GM18858 (cell line): Measurements from ENCODE around the gene ADAMTS3.
"Not testable (repeated sequence)": the region's sequence is repeated elsewhere in the genome, so short reads cannot be mapped to it uniquely, and the experiment has no call there.

Experiments
- ATAC-seq: cut with Tn5 transposase; IDR thresholded peaks from one replicate; pipeline ENCODE4 v1.9.1; 2021; ENCODE audit not compliant: unreplicated experiment

Gene ADAMTS3

DNA sequence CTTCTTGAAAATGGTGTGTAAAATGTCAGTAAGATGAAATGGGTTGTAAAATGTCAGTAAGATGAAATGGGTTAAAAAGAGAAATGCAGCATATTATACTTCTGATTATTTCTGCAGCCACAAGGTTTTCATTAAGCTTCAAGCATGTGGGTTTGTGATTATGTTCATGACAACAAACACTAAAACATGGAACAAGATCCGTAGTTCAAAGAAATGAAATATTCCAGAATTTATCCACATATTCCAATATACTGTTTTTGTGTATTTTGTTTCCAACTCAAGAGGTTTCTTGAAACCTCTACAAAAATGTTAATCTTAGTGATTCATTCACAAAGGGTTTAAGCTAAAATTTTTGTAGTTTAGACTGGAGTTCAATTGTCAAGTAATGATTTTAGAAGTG is 84.0 kb downstream of the ADAMTS3 start:
- ATAC-seq: no peak

DNA sequence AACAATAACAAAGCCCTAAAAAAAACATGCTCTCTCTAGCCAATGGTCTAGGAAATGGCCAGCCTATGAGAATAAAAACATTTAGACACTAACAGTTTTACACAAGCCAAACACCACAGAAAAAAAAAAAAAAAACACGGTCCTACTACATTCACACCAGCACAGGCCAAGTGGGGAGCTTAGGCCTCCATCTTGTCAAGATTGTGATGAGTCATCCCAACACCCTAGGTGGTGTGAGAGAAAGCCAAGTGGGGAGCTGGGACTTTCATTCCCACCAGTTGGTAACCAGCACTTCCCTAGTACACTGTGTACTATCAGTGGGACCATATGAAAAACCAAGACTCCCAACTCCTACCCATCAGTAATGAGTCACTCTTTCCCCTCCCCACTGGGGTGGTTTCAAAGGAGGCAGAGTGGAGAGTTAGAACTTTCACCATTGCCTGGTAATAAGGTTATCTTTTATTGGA is 95.6 kb downstream of the ADAMTS3 start:
- ATAC-seq: no peak

DNA sequence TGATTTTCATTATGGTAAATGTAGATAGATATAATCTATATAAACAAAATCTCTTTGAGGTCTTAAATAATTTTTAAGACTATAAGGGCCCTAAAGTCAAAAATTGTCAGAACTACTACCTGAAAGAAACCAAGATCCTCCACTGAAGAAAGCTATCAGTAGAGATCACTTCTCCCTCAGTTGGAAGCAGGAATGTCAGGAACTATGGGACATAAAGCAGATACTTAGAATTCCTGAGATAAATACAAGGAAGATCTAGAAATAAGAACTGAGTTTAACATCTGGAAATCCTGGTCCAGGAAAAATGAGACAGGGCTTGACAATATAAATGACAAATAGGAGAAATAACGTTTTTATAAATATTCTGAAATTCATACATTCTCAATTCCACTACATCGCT is 97.2 kb downstream of the ADAMTS3 start:
- ATAC-seq: no peak

DNA sequence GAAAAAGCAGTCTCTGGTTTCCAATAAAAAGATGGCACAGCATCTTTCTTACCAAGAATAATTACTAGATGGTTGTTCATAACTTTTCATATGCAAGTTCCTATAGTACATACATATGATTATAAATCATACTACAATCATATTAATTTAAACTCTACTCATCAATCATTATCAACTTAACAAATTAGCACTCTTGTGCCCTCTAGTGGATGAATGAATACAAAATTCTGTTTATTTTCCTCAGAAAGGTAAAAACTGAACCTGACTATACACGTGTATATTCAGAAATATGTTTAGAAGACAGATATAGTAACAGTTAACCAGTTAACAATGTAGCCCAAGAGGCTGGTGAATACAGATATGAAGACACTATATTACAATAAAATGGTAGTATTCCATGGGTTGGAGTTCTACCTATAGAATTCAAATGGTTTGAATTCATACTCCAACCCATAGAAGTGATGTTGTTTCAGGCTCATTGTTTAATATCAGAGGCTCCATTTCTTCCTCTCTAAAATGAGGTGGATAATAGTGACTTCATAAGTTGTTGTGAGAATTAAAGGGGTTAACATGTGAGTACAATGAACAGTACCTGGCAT is 100.0 kb downstream of the ADAMTS3 start:
- ATAC-seq: no peak

DNA sequence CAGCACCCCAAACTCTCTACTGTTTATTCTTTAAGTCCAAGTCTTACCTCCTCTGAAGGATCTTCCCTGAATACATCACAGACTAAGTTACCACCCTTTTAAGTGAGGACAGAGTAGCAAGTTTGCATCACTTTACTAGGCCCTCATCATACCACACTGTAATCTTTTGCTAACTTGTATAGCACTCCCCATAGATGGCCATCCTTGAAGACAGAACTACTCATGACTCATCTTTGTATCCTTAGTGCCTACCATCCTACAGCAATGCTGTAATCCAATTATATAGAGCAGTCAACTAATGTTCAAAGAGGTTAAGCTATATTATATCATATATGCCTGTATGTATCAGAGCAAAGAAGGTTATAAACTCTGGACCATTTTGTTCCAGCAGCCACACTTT is 101.4 kb downstream of the ADAMTS3 start:
- ATAC-seq: no peak

DNA sequence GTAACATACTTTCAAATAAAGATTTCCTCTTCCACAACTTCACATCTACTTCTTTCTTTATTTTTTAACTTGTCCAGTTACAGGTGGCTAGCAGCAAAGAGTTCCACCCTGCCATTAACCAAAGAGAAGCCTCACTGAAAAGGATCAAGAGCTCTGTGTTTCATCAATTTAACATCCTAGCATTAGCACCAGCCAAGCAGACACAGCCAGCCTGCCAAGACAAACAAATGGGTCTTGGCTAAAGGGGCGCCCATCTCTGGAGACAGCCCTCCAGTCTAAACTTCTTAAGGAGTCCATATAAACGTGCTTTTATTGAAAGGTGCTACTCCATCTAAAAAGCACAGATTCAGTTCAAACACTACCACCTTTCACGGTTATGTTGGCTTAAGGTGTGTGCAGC is 105.3 kb downstream of the ADAMTS3 start:
- ATAC-seq: no peak

DNA sequence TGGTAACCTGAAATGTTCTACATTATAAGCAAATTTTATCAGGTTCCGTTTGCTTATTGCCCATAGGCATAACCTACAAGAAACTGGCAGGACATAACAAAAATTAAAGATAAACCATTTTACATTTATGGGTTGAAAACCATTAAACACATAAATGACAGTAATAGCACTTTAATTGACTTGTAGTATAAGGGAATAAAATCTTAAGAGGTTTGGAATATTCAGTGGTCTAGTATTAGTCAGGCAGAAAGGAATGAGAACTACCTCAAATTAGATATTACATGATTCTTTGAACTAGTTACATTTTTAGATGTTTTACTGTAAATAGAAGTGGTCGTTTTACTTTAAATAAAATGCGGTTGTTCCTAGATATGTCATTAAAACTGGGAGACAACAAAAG is 111.9 kb downstream of the ADAMTS3 start:
- no peak for ATAC-seq

DNA sequence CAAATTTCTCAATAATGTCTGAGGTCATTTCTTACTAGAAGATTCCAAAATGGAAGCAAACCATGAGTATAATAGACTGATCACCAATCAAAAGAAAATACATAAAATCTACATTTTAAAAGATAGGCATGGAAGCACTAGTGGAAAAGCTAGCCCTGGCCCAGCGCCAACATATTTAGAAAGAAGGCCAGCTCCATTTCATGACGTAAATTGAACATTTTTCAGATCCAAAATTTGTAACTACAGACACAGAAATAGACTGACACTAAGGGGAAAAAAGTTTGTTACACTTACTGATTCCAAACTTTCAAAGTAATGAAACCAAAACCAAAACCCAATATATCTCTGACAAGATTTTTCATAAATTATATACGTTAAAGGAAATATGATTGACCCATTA is 117.7 kb downstream of the ADAMTS3 start:
- ATAC-seq: no peak

DNA sequence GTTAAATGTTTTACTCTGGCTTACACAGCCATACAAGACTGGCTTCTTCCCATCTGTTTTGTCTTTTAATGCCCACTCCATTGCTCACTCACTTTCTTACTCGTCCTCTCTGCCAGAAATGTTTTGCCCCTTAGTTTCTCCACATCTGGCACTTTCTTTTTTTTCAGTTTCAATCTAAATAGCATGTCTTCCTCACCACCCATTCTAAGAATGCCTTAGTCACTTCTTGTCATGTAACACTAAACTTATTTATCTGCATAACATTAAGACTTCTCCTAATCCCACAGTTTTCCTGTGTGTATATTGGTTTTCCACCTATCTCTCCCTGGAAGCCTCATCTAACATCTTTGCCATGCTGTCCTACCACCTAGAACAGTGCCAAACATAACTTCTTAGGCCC is 119.3 kb downstream of the ADAMTS3 start:
- no peak for ATAC-seq

DNA sequence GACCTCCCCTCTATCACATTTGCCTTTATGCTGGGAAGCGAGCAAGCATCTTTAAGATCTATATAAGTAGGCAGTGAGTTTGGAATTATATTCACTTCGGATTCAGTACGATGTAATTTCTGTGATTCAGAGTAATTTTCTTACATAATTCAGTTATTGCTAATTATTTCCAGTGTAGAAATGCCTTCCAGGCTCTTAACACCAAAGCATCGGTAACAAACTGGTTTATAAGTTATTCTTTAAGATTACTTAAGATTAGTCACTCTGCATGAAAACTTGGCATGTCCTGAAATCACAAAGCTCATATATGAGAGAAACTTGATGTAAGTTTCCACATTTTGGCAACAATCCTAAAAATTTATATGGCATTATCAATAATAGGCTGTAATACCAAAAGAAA is 120.8 kb downstream of the ADAMTS3 start:
- no peak for ATAC-seq

DNA sequence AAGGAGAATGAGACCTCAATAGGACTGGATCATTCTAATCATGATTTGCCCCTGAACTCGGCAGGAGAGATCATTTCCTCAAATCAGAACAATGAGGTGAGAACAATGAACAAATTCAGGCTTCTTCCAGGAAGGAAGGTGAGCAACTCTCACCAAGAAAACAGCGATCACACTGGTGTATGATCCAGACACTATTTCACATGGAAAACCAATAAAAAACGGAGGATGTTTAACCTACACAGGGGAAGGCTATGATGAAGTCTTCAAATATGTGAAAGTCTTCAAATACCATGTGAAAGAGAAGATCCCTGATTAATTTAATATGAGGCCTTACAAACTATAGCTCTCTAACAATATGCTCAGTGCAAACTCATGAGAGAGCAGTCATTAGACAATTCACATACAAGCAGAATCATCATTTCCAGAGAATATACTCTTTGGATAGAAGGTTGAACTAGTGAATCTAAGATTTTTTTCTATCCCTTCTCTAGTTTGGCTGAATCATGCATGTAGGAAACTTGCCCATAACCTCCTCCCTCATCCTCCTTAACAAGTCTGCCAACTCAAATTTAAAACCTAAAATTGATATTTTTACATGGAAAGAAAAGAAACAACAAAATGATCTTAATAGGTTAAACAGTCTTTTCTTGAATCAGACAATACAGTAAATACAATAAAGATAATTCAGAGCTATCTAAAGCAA is 122.5 kb downstream of the ADAMTS3 start:
- ATAC-seq: no peak

DNA sequence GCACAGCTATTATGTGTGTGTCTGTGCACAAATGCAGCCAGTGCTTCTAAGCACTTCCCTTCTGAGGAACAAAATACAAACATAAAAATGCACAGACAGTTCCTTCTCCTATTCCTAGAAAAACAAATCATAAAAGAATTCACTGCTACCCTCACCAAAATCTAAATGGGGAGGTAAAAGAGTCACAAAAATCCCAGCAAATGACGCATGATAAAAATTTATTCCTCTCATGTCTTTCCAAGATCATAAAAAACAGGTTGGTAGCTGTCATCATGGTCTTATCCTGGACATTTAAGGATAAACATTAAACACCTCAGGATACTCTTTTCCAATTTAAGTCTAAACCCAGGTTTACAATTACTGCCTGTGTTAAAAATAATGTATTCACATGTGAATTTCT is 124.9 kb downstream of the ADAMTS3 start:
- no peak for ATAC-seq

DNA sequence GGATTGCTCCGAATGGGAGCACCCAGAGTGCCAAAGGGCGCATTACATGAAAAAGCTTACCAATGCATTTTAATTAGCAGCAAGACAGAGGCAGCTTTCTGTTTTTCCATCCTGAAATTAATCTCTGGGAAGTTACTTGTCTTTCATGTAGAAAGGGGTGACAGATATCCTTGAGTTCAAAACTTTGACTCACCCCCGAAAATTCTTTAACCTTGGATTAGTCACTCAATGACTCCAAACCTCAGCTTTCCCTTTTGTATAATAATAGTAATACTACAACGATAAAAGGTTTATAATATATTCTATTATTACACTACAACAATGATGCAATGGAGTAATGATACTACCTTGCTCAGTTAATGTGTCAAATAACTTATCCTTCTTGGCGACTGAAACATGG is 126.3 kb downstream of the ADAMTS3 start:
- ATAC-seq: no peak

DNA sequence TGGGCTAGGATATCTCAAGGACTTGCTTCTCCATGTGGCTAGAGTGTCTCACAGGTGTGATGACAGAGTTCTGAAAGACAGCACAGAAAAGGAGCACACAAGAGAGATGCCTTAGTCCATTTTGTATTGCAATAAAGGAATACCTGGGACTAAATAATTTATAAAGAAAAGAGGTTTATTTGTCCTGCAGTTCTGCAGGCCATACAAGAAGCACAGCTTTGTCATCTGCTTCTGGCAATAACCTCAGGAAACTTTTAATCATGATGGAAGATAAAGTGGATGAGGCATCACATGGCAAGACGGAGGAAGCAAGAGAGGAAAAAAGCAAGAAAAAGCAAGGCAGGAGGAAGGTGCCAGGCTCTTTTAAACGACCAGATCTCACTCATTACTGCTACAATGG is 126.9 kb downstream of the ADAMTS3 start:
- ATAC-seq: no peak

DNA sequence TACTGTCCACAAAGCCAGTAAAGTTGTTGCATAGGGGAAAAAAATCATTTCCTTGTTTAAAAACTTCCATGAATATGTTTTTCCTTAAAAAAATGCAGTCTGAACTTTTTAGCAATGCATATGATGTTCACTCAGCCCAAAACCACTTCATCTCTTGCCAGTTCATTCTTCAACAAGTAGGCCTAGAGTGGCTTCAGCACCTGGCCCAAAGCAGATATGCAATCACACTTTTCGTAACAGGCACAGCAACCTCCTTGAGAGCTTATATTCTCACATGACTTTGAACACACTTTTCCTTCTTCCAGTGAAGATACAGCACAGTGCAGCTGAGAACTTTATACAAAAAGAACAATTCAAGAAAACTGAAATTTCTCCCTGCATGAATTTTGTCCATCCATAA is 128.6 kb downstream of the ADAMTS3 start:
- ATAC-seq: no peak

DNA sequence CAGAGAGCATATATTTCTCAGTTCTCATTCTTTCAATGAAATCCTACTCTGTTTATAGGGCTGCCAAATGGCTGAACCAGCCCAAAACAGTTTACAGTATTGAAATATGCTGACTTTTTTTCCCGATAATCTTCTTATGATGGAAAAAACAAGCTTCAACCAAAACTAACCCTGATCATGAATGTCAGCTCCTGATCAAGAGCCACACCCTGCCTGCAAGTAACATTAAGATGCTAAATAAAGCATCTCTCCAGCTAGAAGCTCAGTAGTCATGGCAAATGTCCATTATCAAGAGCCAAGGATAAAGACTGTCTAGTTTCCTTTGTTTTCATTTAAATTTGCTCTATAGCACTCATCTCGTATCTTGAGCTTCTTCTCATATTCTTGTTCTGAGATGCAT is 136.0 kb downstream of the ADAMTS3 start:
- no peak for ATAC-seq

DNA sequence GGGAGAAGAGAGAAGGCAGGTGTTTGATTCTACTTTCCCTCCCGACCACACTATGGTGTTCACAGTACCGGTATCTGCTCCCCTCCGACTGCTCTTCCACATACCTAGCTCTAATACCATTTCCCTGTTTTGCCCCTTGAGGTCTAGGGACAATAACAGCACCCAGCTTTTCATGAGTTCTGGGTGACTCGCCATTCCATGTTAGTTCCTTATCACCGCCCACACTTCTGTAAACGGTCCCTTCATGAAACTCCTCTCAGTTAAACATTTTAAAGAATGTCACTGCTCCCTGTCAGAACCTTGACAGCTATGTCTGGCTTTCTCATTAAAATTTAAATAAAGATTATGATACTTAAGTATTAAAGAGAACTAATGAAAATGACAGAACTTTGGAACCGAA is 136.7 kb downstream of the ADAMTS3 start:
- no peak for ATAC-seq

DNA sequence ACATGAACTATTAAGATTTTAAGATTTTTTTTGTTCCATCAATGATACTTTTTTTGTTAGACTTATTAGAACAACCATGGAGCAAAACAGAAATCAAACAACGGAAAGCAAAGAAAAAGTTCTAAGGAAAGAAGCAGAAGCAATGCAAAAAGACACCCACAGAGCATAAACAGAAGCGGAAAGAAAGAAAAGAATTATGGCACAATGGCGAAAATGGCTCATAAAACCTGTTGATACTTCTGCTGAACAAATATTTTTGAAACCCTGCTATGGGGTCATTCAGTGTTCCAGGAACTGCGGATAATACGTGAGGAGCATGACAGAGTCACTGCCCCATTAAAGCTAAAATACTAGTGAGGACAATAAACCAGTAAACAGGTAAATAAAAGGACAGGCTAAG is 138.0 kb downstream of the ADAMTS3 start:
- ATAC-seq: no peak

DNA sequence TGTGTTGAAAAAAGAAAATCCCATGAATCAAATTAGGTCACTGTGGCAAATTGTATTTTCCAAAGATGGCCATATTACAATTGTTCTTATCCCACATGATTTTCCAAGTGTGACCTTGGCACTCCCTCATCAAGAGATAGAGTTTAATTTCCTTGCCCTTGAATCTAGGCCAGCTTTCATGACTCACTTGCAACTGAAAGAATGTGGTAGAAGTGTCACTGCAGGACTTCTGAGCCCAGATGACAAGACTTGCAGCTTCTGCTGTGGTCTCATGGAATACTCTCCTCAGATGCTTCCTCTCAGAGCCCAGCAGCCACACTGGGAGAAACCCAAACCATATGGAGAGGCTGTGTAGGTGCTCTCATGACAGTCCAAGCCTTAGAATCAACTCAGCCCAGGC is 139.0 kb downstream of the ADAMTS3 start:
- ATAC-seq: no peak

DNA sequence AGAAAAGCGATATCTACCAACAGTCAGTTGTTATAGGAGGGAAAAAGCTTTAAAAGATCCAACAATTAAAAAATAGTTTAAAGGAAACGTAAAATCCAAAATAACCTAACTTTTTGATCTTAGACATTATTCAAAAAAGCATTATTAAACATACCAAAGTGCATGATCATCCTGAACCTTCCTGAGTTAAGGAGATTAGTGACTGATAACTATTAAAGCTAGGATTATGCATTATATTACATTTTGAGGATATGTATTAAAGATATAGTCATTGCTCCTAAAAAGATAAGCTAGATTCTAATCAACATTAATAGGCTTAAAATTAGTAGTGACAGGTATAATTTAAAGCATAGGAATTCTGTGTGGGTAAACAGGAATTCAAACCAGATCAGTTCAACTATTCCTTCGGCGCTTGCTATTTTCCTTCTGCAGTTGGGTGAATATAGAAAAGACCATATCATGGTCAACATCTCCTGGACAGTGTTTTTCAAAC is 139.6 kb downstream of the ADAMTS3 start:
- no peak for ATAC-seq

DNA sequence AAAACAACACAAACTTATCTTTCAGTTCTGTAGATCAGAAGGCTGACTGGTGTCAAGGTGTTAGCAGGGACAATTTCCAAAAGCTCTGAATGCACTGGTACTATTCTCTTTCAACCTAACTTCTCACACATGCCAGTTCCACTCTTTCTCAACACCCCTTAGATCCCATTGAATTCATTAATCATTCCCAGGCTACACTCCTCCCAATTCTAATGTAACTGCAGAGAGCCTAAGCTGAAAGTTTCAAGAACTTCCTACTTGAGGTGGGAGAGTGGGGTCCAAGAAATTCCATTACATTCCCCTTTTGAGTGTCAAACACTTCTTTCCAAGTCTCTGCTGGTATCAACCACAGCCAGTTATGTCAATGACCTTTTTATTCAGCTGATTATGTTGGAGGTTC is 142.0 kb downstream of the ADAMTS3 start:
- ATAC-seq: no peak

DNA sequence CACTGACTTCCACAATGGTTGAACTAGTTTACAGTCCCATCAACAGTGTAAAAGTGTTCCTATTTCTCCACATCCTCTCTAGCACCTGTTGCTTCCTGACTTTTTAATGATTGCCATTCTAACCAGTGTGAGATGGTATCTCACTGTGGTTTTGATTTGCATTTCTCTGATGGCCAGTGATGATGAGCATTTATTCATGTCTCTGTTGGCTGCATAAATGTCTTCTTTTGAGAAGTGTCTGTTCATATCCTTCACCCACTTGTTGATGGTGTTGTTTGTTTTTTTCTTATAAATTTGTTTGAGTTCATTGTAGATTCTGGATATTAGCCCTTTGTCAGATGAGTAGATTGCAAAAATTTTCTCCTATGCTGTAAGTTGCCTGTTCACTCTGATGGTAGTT is 143.1 kb downstream of the ADAMTS3 start:
- ATAC-seq: not testable (repeated sequence)

DNA sequence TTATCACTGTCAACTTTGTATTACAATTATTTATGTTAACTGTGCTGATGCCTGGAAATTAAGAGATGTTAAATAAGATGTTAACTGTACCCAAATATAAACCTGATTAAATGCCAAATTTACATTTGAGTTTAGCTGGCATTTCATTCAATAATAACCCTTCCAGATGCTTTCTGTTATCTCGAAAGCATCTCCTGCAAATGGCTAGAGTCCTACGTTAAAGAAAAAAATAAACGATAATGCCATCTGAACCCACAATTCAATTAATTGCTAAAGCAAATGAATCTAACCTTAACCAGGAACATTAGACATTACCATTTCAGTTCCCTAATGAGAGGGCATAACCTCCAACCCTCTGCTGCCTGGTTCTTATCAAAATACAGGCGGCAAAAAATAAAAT is 145.0 kb downstream of the ADAMTS3 start:
- no peak for ATAC-seq
